Measurements from ENCODE around the gene BMI1. TPM values are rescaled to one million over a fixed set of nuclear protein-coding genes. Genes with fewer than 3 reads are reported as not detected.

BMI1 gene
- total RNA-seq, 1 donor from 2014 or later = 59.3 TPM

DNA sequence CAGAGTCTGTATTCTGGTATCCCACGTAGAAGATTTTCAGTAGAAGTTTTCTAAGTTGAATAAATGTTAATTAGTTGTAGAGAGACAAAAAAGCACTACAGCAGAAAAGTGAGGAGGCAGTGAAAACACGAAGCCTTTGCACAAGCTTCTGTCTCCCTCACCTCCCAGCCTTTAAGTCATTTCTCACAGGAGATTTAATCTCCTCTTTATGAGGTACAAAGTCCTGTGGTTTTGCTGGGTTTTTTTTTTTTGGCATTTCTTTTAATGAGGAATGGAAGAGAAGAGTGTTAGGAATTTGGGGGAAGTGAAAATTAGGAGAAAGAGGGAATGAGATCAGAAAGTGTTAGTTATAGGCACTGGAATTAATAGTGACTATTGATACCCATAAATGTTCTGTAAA, 45.9 kb downstream of the BMI1 start:
- no peak for DNase-seq (ENCODE audit: low spot score)
- peaks cover 4% of the 10 kb centered on the region for H3K9me3 Mint-ChIP-seq
- intact Hi-C loops (cut with micrococcal nuclease) = loop anchor here (1.0 to 2.0 kb wide), 3 partner anchors 13 to 204 kb away; no protein-coding TSS in a partner anchor
- H3K27ac Mint-ChIP-seq = peak overlapping the region; percentile 87
- no peaks in the 10 kb centered on the region for H3K36me3 Mint-ChIP-seq (ENCODE audit: low read depth)
- H3K27me3 Mint-ChIP-seq (ENCODE audit: insufficient read depth) = no peaks in the 10 kb centered on the region
- peaks cover 56% of the 10 kb centered on the region for H3K4me1 Mint-ChIP-seq (ENCODE audit: low read depth)
- peak overlapping the region; percentile 59 for H3K4me3 Mint-ChIP-seq

DNA sequence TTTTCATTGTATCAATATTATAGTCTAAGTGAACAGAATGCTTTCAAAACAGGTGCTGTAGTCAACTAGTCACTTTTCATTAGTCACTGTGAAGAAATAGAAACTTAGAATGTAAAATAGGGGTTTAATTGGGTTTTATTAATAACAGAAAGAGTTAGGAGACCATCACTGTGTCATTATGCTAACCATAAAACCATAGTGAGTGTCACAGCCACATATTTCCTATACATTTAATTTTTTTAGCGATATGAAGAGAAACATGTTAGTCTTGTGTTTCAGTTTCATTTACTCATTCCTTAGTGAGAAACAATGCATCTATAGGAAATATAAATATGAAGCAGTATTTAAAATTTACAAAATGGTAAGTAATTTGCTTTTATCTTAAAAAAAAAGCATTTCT, 46.6 kb downstream of the BMI1 start:
- no peak for DNase-seq (ENCODE audit: low spot score)
- intact Hi-C loops (cut with micrococcal nuclease) = loop anchor here (1.0 to 2.0 kb wide), 3 partner anchors 12 to 203 kb away; no protein-coding TSS in a partner anchor
- Mint-ChIP-seq H3K9me3 (peaks cover 4% of the 10 kb centered on the region), H3K27ac (peak overlapping the region; percentile 80), H3K4me1 (ENCODE audit: low read depth) (peaks cover 56% of the 10 kb centered on the region), H3K4me3 (peak overlapping the region; percentile 53), H3K27me3 (ENCODE audit: insufficient read depth) (no peaks in the 10 kb centered on the region), H3K36me3 (ENCODE audit: low read depth) (no peaks in the 10 kb centered on the region)

DNA sequence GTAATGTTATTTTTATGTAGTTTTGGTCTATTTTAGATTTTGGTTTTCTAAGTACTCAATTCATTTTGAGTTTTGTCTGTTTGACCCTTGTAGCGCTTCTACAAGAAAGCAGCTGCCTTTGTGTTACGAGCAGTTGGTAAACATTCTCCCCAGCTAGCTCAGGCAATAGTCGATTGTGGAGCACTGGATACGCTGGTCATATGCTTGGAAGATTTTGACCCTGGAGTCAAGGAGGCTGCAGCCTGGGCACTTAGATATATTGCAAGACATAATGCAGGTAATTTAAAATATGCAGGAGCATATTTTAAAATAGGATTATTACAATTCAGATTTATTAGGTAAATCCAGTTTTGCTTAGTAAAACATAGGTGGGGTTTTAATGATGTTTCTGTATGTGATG, 47.5 kb downstream of the BMI1 start:
- H3K27me3 Mint-ChIP-seq (ENCODE audit: insufficient read depth) = no peaks in the 10 kb centered on the region
- H3K9me3 Mint-ChIP-seq = peaks cover 4% of the 10 kb centered on the region
- no peak for DNase-seq (ENCODE audit: low spot score)
- H3K4me1 Mint-ChIP-seq (ENCODE audit: low read depth) = peaks cover 54% of the 10 kb centered on the region
- H3K4me3 Mint-ChIP-seq = no peak overlapping the region
- no peaks in the 10 kb centered on the region for H3K36me3 Mint-ChIP-seq (ENCODE audit: low read depth)
- intact Hi-C loops (cut with micrococcal nuclease) = no loop called here
- H3K27ac Mint-ChIP-seq = no peak overlapping the region

DNA sequence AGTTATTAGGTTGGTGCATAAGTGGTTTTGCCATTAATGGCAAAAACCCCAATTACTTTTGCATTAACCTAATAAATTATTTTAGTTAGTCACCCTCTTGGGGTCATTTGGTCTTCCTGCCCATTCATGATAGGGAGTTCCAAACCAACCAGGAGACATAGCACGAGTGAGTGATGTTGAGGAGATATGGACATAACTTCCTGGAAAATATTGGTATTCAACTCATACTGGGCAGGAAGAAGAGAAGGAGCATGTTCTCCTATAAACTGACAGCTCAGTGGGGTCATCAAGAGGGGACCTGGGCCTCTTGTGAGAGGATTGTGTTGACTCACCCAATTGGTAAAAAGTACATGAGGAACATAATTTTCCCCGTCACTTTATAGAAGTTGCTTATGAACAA, 48.1 kb downstream of the BMI1 start:
- intact Hi-C loops (cut with micrococcal nuclease) = no loop called here
- Mint-ChIP-seq H3K9me3 (peaks cover 4% of the 10 kb centered on the region), H3K27ac (no peak overlapping the region), H3K4me1 (ENCODE audit: low read depth) (peaks cover 50% of the 10 kb centered on the region), H3K36me3 (ENCODE audit: low read depth) (no peaks in the 10 kb centered on the region), H3K27me3 (ENCODE audit: insufficient read depth) (no peaks in the 10 kb centered on the region), H3K4me3 (no peak overlapping the region)
- DNase-seq (ENCODE audit: low spot score) = no peak

DNA sequence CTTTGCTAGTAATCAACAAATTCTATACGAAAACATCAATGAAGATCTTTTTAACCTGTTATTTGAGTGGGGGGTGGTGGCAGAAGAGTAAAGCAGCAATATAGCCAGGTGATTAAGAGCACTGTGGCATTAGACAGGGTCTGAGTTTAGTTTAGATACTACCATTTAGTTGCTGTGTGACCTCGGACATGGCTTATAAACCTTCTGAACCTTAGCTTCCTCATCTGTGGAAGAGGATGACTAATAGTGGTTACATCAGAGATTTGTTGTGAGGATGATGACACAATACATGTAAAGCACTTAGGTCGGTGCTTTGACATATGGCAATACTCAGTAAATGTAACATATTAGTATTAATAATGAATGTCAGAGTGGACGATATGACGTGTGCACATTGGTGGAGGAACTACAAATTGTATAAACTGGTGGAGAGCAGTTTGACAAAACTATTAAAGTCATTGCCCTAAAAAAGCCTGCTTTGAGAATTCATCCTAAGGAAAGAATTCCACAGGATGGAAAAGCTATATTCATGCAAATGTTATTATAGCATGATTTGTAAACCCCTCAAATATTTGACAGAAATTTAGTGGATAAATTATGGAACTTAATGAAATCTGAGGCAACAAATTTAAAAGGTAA, 48.7 kb downstream of the BMI1 start:
- Mint-ChIP-seq H3K27me3 (ENCODE audit: insufficient read depth) (no peaks in the 10 kb centered on the region), H3K27ac (no peak overlapping the region), H3K9me3 (peaks cover 4% of the 10 kb centered on the region), H3K4me1 (ENCODE audit: low read depth) (peaks cover 50% of the 10 kb centered on the region), H3K4me3 (no peak overlapping the region), H3K36me3 (ENCODE audit: low read depth) (no peaks in the 10 kb centered on the region)
- DNase-seq (ENCODE audit: low spot score) = no peak
- intact Hi-C loops (cut with micrococcal nuclease) = loop anchor here (10.0 kb wide), 2 partner anchors 285 to 315 kb away; no protein-coding TSS in a partner anchor

DNA sequence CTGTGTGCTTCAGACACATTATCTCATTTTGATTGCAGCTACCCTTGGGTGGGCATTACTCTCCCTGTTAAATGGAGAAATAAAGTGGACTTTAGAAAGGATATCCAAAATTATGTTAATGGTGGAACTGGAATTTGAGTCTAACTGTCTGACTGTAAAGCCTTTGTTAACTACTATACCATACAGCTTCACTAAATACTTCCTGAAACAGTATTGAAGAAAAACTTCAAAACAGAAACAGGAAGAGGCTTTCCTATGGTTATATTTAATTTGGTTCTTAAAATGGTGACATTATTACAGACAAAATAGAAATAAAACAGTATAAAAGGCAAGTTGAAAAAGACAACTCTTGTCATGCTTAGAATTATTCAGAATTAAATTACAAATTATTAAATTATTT, 49.4 kb downstream of the BMI1 start:
- Mint-ChIP-seq H3K4me3 (no peak overlapping the region), H3K36me3 (ENCODE audit: low read depth) (no peaks in the 10 kb centered on the region), H3K27me3 (ENCODE audit: insufficient read depth) (no peaks in the 10 kb centered on the region), H3K27ac (no peak overlapping the region), H3K9me3 (peaks cover 4% of the 10 kb centered on the region), H3K4me1 (ENCODE audit: low read depth) (peaks cover 53% of the 10 kb centered on the region)
- DNase-seq (ENCODE audit: low spot score) = no peak
- intact Hi-C loops (cut with micrococcal nuclease) = loop anchor here (10.0 kb wide), 2 partner anchors 284 to 314 kb away; no protein-coding TSS in a partner anchor

DNA sequence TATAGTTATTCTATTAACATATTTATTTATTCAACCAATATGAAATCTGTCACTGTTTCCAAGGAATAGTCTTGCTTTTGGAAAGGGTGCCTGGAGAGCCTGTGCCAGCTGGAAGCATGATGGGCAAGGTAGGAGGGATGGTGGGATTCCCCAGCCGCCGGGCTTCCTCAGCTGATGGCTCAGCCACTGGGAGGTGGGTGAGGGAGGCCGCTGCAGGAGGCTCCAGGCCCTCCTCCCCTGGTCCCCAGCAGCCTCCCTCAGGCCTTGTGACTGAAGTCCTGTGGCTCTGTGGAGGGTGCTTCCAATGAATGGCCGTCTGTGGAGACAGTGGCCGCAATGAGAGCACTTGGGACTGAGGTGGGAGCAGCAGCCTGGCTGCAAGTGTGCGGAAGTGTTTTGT, 51.4 kb downstream of the BMI1 start:
- Mint-ChIP-seq H3K27ac (no peak overlapping the region), H3K9me3 (peaks cover 4% of the 10 kb centered on the region)

DNA sequence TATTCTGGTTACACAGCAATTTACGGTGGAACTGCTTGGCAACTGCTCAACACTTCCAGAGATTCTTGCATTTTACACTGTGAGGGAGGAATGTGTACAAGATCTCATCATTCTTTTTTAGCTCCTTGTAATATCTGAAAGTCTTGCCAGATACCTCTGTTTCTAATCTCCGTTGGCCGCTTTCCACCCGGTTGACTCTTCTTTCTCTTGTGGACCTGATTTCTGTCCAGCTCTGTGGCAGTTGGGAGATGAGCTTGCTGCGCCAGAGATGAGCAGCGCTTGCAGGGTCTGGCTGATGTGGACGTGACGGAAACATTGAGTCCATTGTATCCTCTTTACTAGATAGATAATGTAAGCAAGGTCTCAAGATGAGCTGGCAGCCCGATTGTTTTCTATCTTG, 52.0 kb downstream of the BMI1 start:
- Mint-ChIP-seq H3K27ac (peak overlapping the region; percentile 22), H3K9me3 (peaks cover under 1% of the 10 kb centered on the region), H3K36me3 (ENCODE audit: low read depth) (no peaks in the 10 kb centered on the region), H3K4me1 (ENCODE audit: low read depth) (peaks cover 28% of the 10 kb centered on the region), H3K4me3 (no peak overlapping the region), H3K27me3 (ENCODE audit: insufficient read depth) (peaks cover 3% of the 10 kb centered on the region)
- no peak for DNase-seq (ENCODE audit: low spot score)
- intact Hi-C loops (cut with micrococcal nuclease) = loop anchor here (10.0 kb wide), 2 partner anchors 282 to 312 kb away; no protein-coding TSS in a partner anchor

More for the DNA sequence above, 51.4 kb downstream of the BMI1 start:
- intact Hi-C loops (cut with micrococcal nuclease) = loop anchor here (10.0 kb wide), 2 partner anchors 283 to 313 kb away; no protein-coding TSS in a partner anchor
- no peak for DNase-seq (ENCODE audit: low spot score)
- Mint-ChIP-seq H3K36me3 (ENCODE audit: low read depth) (no peaks in the 10 kb centered on the region), H3K4me1 (ENCODE audit: low read depth) (peaks cover 34% of the 10 kb centered on the region), H3K27me3 (ENCODE audit: insufficient read depth) (peaks cover 3% of the 10 kb centered on the region), H3K4me3 (no peak overlapping the region)

DNA sequence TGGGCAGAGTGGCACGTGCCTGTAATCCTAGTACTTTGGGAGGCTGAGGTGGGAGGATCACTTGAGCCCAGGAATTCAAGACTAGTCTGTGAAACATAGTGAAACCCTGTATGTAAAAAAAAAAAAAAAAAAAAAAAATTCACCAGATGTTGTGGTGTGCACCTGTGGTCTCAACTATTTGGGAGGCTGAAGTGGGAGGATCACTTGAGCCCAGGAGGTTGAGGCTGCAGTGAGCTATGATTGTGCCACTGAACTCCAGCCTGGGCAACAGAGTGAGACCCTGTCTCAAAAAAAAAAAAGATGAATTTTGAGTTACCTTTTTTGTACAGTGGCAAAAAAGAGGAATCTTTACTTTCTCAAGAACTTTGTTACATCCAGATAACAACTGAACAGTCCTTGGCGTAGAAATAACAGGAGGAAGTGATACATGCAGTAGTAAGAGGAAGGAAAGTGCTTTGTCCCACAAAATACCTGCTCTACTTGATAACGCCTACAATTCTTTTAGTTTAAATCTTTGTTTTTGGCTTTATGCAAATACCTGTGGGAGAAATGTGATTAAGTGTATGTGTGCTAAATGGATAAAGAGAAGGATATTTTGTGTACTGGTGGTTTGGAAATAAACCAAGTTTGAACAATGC, 53.7 kb downstream of the BMI1 start:
- no peak overlapping the region for H3K27ac Mint-ChIP-seq
- intact Hi-C loops (cut with micrococcal nuclease) = loop anchor here (10.0 kb wide), 2 partner anchors 280 to 310 kb away; no protein-coding TSS in a partner anchor

DNA sequence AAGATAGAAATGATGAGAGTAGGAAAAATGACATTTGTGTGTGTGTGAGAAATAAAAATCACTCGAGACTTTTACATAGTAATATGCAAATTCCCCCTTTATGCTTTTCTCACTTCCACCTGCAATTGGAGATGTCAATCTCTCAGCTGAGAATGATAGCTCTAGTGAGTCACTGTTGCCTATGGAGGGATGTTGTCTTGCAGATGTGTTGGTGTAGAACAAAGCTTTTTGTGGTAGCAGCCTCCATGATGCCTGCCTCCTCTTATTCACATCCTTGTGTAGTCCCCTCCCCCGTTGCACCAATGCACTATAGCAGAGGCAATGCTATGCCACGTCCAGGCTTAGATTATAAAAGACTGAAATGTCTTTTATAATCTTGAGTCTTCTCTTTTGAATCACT, 58.2 kb downstream of the BMI1 start:
- intact Hi-C loops (cut with micrococcal nuclease) = loop anchor here (1.0 to 10.0 kb wide), 8 partner anchors 12 to 986 kb away; partner anchors contain the start of gene DNAJC1
- H3K27ac Mint-ChIP-seq = peak overlapping the region; percentile 81
- no peaks in the 10 kb centered on the region for H3K36me3 Mint-ChIP-seq (ENCODE audit: low read depth)
- DNase-seq (ENCODE audit: low spot score) = peak; percentile 7
- H3K4me1 Mint-ChIP-seq (ENCODE audit: low read depth) = peaks cover 30% of the 10 kb centered on the region
- no peaks in the 10 kb centered on the region for H3K9me3 Mint-ChIP-seq
- H3K4me3 Mint-ChIP-seq = peak overlapping the region; percentile 27
- peaks cover 3% of the 10 kb centered on the region for H3K27me3 Mint-ChIP-seq (ENCODE audit: insufficient read depth)

More for the DNA sequence above, 53.7 kb downstream of the BMI1 start:
- peaks cover 3% of the 10 kb centered on the region for H3K27me3 Mint-ChIP-seq (ENCODE audit: insufficient read depth)
- H3K4me1 Mint-ChIP-seq (ENCODE audit: low read depth) = peaks cover 27% of the 10 kb centered on the region
- no peaks in the 10 kb centered on the region for H3K9me3 Mint-ChIP-seq
- no peak for DNase-seq (ENCODE audit: low spot score)
- H3K4me3 Mint-ChIP-seq = no peak overlapping the region
- H3K36me3 Mint-ChIP-seq (ENCODE audit: low read depth) = no peaks in the 10 kb centered on the region

Other genes starting within 250 kb of the BMI1 start
- gene EBLN1, start 103.1 kb upstream of the BMI1 start, total RNA-seq = not detected in 2 replicates
- gene COMMD3, start 4.7 kb upstream of the BMI1 start, total RNA-seq = 78.7 and 84.4 TPM in 2 replicates
- gene SPAG6, start 24.4 kb downstream of the BMI1 start, total RNA-seq = 0.18 TPM in 1 of 2 replicates, not detected in the other